AG09309 (cell line): ENCODE measurements around the gene SBK2.

ENCODE experiments used
- DNase-seq: peaks from one replicate; pipeline ENCODE4 v3.0.0-alpha.2; 2010; ENCODE audit warnings: low read depth
- H3K4me3 ChIP-seq: 2 replicates; pipeline ENCODE4 v1.5.1; 2011; ENCODE audit warnings: mild to moderate bottlenecking, low read depth, low read length, moderate library complexity; ENCODE audit not compliant: control insufficient read depth
- TF ChIP-seq, protein P1 (sequence below): IDR thresholded peaks from 2 replicates; pipeline ENCODE4 v1.5.1; 2011; ENCODE audit warnings: mild to moderate bottlenecking, low read depth, low read length, inconsistent platforms; ENCODE audit not compliant: insufficient read depth, control insufficient read depth; ENCODE audit errors: missing control alignments

SBK2 gene

DNA sequence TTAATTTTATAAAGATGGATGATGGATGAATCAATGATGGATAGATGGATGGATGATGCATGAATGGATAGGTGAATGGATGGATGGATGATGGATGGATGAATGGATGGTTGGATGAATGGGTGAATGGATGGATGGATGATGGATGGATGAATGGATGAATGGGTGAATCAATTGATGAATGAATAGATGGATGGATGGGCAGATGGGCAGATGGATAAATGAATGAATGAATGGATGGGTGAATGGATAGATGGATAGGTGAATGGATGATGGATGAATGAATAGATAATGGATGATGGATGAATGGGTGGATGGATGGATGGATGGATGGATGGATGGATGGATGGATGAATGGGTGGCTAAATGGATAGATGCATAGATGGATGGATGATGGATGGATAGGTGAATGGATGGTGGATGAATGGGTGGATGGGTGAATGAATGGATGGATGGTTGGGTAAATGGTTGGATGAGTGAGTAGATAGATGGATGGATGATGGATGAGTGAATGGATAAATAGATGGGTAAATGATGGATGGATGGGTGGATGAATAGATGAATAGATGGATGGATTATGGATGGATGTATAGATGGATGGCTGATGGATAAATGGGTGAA lies 30.9 kb upstream of the SBK2 start:
- TF ChIP-seq, protein P1, sequence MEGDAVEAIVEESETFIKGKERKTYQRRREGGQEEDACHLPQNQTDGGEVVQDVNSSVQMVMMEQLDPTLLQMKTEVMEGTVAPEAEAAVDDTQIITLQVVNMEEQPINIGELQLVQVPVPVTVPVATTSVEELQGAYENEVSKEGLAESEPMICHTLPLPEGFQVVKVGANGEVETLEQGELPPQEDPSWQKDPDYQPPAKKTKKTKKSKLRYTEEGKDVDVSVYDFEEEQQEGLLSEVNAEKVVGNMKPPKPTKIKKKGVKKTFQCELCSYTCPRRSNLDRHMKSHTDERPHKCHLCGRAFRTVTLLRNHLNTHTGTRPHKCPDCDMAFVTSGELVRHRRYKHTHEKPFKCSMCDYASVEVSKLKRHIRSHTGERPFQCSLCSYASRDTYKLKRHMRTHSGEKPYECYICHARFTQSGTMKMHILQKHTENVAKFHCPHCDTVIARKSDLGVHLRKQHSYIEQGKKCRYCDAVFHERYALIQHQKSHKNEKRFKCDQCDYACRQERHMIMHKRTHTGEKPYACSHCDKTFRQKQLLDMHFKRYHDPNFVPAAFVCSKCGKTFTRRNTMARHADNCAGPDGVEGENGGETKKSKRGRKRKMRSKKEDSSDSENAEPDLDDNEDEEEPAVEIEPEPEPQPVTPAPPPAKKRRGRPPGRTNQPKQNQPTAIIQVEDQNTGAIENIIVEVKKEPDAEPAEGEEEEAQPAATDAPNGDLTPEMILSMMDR: no peak
- no peak for DNase-seq
- H3K4me3 ChIP-seq: no peak overlapping the region

DNA sequence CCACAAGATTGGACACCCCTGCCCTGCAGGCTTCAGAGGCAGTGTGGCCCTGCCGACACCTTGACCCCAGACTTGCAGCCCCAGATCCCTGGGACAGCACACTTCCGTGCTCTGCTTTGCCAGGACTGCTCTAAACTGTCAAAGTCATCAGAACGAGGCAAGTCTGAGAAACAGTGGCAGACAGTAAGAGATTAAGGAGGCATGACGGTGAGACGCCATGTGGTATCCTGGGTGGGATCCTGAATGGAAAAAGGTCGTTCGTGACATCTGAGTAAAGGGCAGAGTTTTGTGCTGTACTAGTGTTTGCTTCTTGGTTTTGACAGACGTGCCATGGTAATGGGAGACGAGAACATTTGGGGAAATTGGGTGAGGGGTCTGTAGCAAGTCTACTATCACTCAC lies 29.9 kb upstream of the SBK2 start:
- no peak for DNase-seq
- TF ChIP-seq, protein P1: no peak

DNA sequence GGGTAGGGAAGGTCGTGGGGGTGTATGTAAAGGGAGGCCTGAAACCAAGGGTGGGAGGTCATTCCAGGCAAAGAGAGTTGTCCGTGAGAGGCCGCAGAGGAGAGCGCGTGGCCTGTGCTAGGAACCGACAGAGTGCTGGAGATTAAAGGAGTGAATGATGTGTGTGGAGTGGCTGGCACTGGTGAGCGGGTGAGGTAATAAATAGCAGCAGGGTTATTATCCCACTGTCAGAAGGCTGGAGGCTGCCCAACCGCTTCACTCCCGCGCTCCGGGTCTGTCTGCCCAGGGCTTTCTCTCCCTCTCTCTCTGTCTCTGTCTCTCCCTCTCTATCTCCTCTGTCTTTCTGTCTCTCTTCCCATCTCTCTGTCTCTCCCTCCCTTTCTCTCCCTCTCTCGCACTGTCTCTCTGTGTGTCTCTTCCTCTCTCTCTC lies 26.3 kb upstream of the SBK2 start:
- DNase-seq: no peak
- no peak overlapping the region for H3K4me3 ChIP-seq
- TF ChIP-seq, protein P1: no peak

More for the DNA sequence above, 29.9 kb upstream of the SBK2 start:
- no peak overlapping the region for H3K4me3 ChIP-seq

DNA sequence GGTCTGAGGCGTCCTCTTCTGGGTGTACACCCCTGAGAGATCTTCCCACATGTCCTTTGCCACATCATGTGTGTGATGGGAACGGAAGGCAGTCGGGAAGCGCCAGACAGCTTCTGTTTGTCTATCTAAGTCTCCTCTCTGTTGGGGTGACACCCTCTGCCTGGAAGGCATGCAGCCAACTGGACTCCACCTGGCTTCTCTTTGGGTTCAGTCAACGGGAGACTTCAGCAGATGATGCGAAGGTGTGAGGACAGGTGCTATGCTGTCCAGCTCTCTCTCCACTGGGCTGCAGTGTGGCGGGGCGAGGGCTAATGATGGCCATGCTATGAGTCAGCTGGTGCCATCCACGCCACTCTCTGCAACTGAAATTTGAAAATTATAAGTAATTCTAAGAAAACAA lies 22.8 kb upstream of the SBK2 start:
- TF ChIP-seq, protein P1: no peak
- DNase-seq: no peak
- no peak overlapping the region for H3K4me3 ChIP-seq

DNA sequence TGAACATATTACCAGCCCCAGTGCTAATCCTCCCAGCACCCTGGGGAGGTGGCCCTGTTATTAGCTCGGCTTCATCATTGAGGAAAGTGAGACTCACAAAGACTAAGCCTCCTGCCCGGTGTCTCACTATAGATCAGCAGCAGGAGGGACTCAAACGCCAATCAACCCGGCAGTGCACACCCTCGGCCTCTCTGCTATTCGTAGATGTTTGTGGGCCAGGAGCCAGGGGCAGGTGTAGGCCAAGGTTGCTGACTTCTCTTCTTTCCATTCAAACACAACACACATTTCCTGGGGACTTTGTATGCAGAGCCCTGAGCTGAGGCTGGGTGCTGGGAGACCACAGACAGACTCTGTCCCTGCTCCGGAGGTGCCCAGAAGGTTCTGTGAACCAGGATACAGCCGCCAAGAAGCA lies 17.8 kb upstream of the SBK2 start:
- TF ChIP-seq, protein P1: no peak
- DNase-seq: no peak
- no peak overlapping the region for H3K4me3 ChIP-seq

DNA sequence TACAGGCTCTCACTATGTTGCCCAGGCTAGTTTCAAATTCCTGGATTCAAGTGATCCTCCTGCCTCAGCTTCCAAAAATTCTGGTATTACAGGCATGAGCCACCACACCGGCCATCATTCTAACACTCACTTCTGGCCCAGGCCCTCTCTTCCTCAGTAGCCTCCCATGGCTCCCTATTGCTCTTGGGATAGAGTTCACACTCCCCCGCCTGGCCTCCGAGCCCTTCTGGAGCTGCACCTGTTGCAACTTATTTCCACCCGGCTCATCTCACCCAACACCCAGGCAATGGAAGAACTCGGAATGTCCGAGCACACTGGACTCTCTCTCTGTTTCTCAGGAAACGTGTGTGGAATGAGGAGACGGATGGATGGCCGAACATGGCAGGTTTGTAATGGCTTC lies 17.4 kb upstream of the SBK2 start:
- DNase-seq: no peak
- TF ChIP-seq, protein P1: no peak
- H3K4me3 ChIP-seq: no peak overlapping the region
